HL-60/S4 treated with phorbol 12-myristate 13-acetate at 8.2 ng/mL for 4 days and 3 days (cell line): ENCODE results near the gene CCDC85C.

Experiments
- in situ Hi-C: fragments of 300-500 bp; cut with MboI; formaldehyde crosslinking; loops from 2 replicates; pipeline ENCODE4 v1.15.0; 2022; ENCODE audit warnings: low sequenced_read_pairs

CCDC85C gene

DNA sequence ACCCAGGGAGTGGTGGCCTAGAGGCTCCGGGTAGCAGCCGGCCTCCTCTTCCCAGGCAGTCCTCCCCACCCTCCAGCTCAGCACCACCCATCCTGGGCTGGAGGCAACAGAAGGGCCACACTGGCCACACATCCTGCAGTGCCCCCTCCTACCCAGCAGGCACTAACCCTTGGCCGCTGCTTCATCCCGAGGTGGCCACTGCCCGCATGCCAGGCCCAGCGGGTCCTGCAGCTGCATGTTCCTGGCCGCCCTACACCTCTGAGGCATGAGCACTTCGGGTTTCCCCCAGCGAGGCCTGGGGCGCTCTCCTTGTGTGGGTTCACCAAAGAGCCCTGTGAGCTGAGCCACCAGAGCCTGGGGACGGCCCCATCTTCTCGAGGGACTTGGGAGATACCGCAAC lies 61.4 kb downstream of the CCDC85C start:
- in situ Hi-C loops: no loop called here

DNA sequence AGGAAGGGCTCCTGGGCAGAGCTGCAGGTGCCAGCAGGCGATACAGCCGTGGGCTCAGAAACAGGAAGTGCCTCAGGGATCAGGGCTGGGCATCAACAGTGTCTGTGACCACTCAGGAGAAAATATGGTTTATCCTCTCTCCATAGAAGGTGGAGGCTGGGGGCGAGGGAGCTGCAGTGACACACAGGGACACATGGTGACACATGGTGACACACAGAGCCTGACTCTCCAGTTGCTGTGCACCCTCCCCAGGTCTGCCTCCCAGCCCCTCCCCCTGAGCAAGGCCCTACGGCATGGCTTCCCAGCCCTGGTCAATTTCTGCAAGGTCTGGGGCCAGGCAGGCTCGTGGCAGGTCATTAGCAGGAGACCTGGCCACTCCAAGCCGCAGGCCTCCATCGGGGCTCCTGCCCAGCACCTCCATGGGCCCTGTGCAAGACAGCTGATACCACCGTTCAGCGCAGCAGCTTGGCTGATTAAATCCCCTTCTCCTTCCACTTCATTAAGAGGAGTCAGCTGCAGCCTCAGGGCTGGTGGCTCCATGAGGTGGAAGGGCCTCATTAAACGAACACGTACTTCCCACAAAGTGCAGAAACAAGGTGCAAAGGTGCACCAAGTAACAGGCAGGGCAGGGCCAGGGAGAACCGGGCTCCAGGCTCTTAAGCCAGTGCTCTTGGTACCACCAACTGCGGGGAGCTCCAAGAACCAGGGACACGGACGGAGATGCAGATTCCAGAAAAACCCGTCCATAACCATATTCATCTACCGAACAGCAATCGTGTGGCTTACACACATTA lies 62.1 kb downstream of the CCDC85C start:
- in situ Hi-C loops: no loop called here

DNA sequence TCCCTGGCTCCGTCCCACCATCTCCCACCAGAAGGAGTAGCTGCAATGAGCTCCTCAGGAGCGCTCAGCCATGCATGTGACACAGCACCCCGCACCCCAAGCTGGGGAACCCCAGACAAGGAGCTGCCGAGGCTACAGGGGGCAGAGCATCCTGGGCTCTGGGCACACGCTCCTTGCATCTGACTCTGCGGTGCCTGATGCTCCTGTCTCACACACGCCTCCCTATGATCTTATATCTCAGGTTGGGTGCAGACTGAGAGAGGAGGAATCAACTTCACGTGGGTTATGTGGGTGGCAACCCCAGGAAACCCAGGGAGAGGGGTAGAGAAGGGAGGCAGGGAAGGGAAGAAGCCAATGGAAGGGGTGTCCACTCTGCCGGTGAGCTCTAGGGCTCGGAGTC lies 62.8 kb downstream of the CCDC85C start:
- in situ Hi-C loops: no loop called here

DNA sequence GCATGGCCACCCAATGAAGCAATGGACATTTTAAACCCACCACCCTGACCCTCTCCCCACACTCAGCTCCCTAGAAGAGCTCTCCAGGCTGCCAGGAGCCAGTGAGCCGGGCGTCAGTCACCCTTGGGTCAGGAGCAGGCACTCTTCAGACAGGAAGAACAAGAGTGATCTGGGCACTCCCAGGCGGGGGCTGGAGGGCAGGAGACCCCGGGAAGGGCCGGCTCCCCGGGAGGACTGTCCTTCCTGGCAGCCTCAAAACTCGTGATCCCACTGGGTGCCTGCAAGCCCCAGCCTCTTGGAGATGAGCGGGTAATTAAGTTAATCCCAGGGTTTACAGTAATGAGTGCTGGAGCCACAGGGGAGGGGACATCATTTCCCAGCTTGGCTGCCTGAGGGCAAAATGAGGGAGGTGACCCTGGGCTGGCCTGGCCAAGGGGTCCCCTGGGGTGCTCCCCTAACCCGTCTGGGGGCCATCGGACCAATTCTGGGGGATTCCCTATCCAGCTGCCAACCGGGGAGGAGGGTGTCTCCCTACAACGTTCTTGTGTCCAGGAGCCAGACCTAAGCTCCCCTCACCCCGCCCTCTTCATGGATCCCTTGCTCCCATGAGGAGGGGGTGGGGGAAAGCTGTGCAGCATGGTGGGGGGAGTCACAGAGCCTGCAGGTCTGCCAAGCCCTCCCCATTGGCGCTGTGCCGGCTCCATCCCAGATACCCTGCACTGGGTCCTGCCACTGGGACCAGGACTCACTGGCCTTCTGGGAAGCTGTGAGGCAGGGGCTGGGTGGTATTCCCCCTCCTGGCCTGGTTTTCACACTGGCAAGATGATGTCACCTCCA lies 63.6 kb downstream of the CCDC85C start:
- in situ Hi-C loops: no loop called here

DNA sequence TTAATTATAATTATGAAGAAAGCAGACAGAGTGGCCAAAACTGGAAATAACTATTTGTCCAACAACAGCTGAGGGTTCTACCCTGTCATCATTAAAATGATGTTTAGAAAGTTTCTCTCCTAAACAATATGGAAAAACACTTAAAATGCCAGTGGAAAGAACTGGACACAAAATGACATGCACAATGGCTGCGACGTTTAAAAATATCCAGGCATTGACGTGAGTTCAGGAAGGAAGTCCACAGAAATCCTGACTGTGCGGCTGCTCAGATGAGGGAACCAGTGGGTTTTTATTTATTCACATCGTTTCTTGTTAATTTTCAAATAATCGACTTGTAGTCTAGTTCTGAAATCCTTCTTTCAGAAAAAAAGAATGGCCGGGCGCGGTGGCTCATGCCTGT lies 64.5 kb downstream of the CCDC85C start:
- in situ Hi-C loops: no loop called here

DNA sequence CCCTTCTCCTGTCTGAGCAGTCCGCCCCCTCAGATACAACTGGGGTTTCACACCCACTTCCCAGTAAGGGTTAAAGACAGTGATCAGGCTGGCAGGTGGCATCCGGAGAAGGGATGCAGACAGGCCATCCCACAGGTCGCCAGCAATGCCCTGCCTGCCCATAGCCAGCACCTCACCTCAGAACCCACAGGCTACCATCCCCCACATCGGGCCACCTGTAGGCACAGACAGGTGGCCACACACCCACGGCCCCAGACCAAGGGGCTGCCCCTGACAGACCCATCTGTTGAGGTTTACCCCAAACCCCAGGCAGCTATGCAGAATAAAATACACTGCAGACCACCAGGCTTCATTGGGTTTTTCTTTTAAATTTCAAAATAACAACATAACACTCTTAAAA lies 65.3 kb downstream of the CCDC85C start:
- in situ Hi-C loops: no loop called here

DNA sequence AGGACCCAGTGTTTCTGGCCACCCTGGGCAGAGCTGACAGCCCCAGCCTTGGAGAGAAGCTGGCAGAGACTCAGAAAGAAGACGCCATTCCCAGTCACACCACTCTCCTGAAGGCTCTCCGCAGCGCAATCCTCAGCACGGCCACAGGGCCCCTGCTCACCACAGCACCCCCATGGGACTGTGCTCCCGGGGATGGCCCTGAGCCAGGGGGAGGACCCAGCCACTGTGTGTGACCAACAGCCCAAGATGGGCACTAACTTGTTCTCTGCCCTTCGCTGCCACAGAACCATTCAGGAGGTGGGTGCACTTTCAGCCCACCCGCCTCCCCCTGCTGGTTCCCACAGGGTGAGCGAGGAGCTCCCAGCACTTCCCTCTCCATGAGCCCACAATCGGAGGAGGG lies 65.7 kb downstream of the CCDC85C start:
- in situ Hi-C loops: no loop called here

DNA sequence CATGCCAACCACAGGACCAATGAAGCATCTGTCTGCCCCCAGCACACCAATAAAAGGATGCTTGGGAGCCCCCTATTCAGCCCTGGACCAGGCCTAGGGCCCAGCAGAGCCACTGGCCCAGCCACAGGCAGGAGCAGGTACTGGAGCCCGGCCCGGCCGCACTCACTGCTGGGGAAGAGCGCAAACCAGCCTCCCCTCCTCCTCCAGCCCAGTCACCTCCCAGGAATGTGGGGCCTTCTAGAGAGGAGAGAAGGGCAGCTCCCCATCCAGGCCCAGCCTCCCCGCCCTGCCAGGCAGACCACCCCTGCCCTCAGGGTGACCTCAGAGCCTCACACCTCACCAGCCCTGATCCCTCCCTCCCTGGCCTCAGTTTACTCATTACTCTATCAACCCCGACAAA lies 66.6 kb downstream of the CCDC85C start:
- in situ Hi-C loops: no loop called here

DNA sequence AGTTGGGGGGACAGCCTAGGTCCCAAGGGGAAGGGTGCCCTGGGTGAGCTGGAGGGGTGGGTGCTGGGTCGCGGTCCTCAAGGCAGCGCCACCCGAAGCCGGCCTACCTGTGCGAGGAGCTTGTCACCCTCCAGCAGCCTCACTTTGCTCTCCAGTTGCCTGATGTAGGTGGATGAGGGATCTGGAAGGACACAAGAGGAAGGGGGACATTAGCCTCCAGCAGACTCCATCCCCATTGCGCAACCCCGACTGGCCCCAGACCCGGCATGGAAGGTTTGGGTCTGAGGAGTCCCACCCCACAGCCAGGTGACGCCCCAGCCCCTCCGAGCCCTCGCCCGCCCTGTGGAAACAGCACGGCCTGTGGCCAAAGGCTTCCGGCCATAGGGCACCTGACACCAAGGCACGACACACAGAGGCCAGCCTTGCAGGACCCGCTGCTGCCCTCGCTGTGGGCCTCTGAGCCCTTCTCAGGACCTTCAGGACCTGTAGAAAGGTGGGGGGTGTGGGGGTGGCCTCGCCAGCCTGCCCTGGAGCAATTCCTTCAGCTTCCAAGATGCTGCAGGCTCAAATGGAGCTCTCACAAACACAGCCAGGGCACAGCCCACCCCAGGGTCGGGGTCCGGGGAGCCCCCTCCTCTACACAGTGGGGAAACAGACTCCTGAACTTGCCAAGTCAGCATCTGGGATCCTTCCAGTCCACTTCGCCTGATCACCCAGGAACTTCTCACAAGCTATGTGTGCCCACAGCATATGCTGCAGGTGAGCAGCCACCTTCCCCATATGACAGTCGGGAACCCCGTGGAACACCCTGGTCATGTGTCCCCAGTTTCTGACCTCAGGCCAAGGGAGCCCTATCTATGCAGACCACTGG lies 67.9 kb downstream of the CCDC85C start:
- in situ Hi-C loops: no loop called here

DNA sequence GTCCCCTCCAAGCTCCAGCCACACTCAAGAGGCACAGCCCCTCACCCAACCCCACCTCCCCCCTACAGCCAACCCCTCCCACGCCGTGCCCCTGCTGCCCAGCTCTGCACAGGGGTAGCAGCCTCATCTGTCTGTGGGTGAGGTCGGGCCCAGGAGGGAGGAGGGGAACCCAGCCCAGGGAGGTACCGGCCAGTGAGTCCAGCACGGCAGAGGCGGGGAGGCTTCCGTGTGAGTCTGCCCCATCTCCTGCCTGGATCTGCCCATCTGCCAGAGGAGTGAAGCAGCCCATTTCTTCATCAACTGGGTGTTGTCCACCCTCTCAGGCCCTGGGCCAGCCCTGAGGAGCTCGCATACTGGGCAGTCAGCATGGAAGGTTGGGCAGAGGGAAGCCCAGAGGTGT lies 68.6 kb downstream of the CCDC85C start:
- in situ Hi-C loops: no loop called here

DNA sequence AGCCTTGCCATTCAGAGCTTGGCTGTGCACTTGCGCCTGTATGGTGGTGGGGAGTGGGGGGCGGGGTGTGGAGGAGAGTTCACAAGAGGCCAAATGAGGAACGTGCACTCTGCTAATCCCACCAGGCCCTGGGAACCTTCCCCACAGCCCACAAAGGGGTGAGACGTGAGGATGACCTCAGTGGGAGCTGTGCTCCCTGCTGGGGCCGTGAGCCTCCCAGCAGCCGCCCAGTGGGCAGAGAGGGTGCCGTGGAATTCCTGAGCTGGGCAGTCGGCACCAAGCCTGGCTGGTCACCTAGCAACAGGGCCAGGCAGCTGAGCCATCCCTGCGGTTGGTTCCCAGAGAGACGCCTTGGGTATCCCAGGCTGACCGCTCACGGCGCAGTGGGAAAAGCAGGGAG lies 69.1 kb downstream of the CCDC85C start:
- in situ Hi-C loops: no loop called here

DNA sequence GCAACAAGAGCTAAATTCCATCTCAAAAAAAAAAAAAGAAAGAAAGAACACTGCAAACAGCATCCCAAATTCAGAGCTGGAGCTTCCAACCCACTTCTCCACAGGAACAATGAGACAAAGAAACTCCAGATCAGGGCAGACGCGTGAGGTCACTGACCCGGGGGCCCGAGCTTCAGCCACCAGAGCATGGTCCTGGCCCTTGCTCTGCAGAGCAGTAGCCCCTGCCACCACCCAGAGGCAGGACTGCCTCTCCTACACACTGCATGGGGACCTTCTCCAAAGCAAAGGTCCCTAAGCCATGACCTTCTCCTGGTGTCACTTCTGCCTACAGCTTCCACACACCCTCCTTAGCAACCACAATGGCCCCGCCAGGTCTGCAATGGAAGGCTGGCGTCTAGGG lies 69.7 kb downstream of the CCDC85C start:
- in situ Hi-C loops: no loop called here

DNA sequence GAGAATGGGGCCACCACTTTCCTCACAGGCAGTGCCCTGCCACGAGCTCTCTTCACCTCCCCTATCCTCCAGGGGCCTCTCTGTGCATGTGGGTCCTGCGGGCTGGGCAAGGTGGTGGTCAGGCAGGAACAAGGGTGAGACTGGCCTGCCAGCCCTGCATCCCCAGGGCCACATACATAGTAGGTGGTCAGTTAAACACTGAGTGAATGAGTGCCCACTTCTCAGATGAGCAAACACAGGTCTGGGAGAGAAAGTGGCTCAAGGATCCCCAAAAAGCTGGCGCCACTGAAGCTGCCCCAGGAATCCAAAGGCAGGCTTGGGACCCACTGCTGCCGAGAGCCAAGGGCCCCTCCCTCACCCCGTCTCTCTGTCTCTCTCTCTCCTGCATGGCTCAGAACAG lies 71.7 kb downstream of the CCDC85C start:
- in situ Hi-C loops: no loop called here

DNA sequence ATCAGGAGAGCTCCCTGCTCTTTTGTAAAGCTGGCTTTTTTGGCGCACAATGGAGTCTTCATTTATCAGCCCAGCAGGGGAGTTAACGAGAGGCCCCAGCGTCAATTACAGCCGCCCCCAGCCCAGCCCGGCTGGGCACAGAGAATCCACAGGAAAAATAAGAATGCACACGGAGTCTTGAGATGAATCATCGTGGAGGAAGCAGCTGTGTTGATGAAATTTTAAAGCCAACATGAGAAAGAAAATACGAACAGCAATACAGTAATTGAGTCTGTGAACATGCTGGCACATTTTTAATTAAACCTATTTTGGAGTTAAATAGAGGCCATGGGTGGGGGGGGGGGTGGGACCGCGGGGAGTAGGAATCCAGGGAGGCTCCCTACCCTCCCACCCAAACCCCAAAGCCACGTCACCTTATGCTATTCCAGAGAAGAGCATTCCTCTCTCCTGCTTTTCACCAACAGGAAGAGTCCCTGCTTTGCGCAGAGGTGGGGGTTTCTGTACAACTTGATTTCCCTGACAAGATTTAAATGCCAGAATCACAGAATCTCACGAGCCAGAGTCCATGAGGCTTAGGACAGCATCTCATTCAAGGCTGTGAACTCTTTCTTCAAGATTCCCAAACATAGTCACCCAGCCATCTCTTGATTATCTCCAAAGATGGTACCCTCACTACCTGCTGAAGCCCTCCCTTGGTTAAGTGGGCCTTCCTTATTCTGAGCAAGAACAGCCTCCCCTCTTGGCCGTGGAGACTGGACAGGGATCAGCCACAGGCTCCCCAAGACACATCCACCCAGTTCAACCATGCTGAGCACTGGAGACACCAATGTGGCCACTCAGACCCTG lies 72.5 kb downstream of the CCDC85C start:
- in situ Hi-C loops: no loop called here

DNA sequence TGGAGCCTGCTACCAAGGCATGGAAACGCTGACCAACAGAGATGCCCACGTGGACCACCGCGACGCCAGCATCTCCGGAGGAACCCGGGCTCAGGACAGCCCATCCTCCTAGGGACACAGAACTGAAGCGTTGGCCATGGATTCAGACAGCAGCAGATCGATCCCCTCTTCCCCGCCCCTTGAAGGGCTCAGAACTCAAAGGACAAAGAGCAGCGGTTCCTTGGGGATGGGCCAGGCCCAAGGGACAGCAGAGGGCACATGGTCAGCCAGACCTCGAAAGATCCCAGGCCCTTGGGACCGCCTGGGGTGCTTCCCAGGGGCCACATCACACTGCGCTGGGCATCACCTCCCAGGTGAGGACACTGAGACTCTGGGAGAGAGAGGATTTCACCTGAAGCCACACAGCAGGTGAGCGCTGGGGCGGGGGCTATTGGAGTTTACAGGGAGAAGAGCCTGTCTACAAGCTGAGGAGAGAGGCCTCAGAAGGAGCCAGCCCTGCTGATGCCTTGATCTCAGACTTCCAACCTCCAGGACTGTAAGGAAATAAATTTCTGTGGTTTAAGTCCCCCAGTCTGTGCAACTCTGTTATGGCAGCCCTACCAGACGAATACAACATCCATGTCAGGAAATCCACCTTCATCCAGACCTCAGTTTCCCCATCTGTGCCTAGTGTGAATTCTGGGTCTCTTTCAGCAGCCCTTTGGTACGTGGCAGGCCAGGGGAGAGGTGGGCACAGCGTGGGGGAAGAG lies 73.4 kb downstream of the CCDC85C start:
- in situ Hi-C loops: no loop called here

DNA sequence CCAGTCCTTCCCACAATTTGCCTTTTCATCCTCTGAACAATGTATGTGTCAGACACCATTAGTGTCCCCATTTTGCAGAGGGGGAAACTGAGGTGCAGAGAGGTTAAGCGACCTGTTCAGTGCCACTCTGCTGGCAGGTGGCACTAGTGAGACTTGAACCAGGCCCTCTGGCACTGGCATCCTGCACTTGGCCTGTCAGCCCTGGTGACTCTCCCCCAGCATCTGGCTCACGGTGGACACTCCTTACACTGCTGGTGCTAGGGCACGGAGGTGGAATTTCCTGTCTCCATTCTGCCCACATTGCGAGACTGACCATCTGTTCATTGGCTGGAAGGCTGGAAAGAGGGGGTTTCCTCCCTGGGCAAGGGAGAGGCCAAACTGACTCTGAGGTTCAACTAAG lies 74.1 kb downstream of the CCDC85C start:
- in situ Hi-C loops: no loop called here

DNA sequence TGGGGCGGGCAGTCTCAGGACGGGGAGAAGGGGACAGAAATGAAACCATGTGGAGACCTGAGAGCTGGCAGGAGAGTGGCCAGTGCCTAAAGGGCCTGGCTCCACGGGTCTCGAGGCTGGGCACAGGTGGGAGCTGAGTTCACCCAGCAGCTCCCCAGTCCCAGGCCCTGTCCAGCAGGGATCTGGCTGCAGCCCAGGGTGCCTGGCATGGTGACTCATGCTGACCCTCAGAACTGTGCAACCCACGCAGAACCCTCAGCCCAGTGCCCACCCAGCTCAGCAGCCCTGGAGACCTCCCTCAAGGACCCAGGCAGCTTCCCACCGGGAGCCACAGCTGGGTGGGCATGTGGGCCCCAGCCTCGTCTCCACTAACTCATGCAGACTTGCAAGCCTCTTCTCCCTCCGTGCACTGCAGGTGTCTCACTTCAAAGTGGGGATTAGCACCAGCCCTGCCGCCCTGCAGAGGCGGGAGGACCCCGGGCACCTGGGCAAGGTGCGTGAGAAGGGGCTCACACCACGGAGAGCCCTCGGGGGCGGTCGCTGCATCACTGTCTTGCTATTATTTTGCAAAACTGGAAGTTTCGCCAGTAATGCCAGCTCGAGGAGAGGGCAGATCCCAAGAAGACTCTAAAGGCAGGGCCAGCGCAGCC lies 76.5 kb downstream of the CCDC85C start:
- in situ Hi-C loops: no loop called here

DNA sequence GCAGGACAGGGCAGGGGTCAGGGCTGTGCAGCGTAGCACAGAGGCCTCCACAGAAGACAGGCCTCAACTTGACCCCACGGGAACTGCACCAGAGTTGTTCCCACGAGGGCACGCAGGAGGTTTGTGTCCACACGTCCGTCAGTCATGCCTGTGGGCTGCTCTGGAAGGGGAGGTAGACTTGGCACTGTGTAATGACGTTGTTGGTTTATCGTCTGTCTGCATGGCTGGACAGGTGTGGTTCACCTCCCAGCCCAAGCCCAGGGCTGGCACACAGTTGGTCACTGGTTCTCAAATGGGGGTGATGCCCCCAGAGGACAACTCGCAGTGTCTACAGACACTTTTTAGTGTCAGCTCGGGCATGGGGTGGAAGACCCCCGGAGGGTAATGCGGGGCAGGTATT lies 77.0 kb downstream of the CCDC85C start:
- in situ Hi-C loops: no loop called here

DNA sequence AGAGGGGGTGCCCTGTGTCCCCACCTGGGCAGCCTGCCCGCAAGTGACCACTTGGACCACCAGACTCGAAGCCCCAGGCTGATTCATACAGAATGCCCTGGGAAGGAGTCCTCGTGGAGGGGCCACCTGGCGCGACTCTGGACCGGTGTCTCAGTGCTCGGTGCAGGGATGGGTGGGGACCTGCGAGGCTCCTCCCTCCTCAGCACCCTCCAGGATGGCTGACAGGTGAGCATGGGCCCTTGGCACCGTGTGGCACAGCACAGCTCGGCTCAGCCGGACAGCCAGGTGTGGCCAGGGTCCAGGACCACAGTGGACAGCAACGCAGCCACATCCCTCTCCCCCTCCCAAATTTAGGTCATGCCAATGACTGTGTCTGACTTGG lies 78.3 kb downstream of the CCDC85C start:
- in situ Hi-C loops: no loop called here
